Endothelial cell of umbilical vein (primary cell): ENCODE data around the gene NFXL1. TPM values are rescaled to one million over a fixed set of nuclear protein-coding genes. Genes with fewer than 3 reads are reported as not detected.

ENCODE experiments used
- BruUV-seq: library from RNA; stranded (reverse); fragments of 400-500 nt; replicated peaks from 2 replicates; lab custom pipeline; 2021; lab: Mats Ljungman, UMichigan
- CTCF ChIA-PET: fragments of 300-600, 350-600 bp; sonication (Branson Sonifier 250); formaldehyde crosslinking; loops from one replicate; lab custom pipeline; 2021; ENCODE audit warnings: antibody characterized with exemption, inconsistent platforms; lab: Charles Lee
- POLR2A ChIA-PET: fragments of 300-600, 350-600 bp; sonication (Branson Sonifier 250); formaldehyde crosslinking; loops from one replicate; lab custom pipeline; 2021; ENCODE audit warnings: antibody characterized with exemption, inconsistent platforms; lab: Charles Lee
- DNase-seq: peaks from one replicate; pipeline ENCODE4 v3.0.0-alpha.2; 2011; ENCODE audit warnings: low read depth, low spot score
- FAIRE-seq: peaks from 2 replicates; lab custom pipeline; 2011; peaks lifted over from hg19 to GRCh38; lab: Jason Lieb, UNC
- H2AFZ ChIP-seq: 2 replicates; pipeline ENCODE4 v1.6.0; 2012; ENCODE audit warnings: low read depth, low read length, control low read depth, inconsistent platforms
- H3K27ac ChIP-seq: 2 replicates; pipeline ENCODE4 v1.5.1; 2011; ENCODE audit warnings: low read depth, mild to moderate bottlenecking, control low read depth, low read length, moderate library complexity; ENCODE audit not compliant: insufficient read depth
- H3K27me3 ChIP-seq, 2 experiments: 2 replicates each; pipeline versions ENCODE4 v1.6.0 to v1.6.1; 2011; ENCODE audit warnings: low read length in 2 of 2, mixed read lengths in 1 of 2; ENCODE audit not compliant: control insufficient read depth in 2 of 2, insufficient read depth in 2 of 2
- H3K36me3 ChIP-seq, 2 experiments: 2 replicates in 1 of 2; 3 replicates in 1 of 2; pipeline ENCODE4 v1.5.1; 2011; ENCODE audit warnings: low read length in 2 of 2, mild to moderate bottlenecking in 1 of 2, moderate library complexity in 1 of 2; ENCODE audit not compliant: control insufficient read depth in 2 of 2, insufficient read depth in 2 of 2; ENCODE audit errors: extremely low read depth in 1 of 2
- H3K4me1 ChIP-seq: 3 replicates; pipeline ENCODE4 v1.5.1; 2011; ENCODE audit warnings: mild to moderate bottlenecking, low read length; ENCODE audit not compliant: control insufficient read depth, insufficient read depth; ENCODE audit errors: extremely low read depth
- H3K4me2 ChIP-seq: 2 replicates; pipeline ENCODE4 v1.6.1; 2011; ENCODE audit warnings: low read length, control low read depth, mixed read lengths; ENCODE audit not compliant: insufficient read depth
- H3K4me3 ChIP-seq, 3 experiments: fragments of 200-600 bp in 1 of 3; sonication (generic), shearing (Covaris generic) in 1 of 3; replicated peaks in 1 of 3; 2 replicates each; pipeline ENCODE4 v1.5.1; 2011 to 2016; ENCODE audit warnings: control low read depth in 3 of 3, low read length in 3 of 3, mild to moderate bottlenecking in 2 of 3, inconsistent platforms in 1 of 3, low read depth in 1 of 3, moderate library complexity in 1 of 3; ENCODE audit not compliant: insufficient read depth in 1 of 3
- H3K79me2 ChIP-seq: 2 replicates; pipeline ENCODE4 v1.6.0; 2012; ENCODE audit warnings: low read length, inconsistent platforms; ENCODE audit not compliant: control insufficient read depth, insufficient read depth
- H3K9ac ChIP-seq: replicated peaks from 2 replicates; pipeline ENCODE3; 2011; ENCODE audit warnings: low read length, control low read depth; ENCODE audit not compliant: insufficient read depth; ENCODE audit errors: extremely low read depth
- H3K9me1 ChIP-seq: replicated peaks from 3 replicates; pipeline ENCODE4 v1.6.0; 2011; ENCODE audit warnings: mild to moderate bottlenecking, low read length; ENCODE audit not compliant: control insufficient read depth, insufficient read depth; ENCODE audit errors: extremely low read depth
- H3K9me3 ChIP-seq: replicated peaks from 2 replicates; pipeline ENCODE4 v1.5.1; 2012; ENCODE audit warnings: low read length, inconsistent platforms; ENCODE audit not compliant: control insufficient read depth, insufficient read depth
- H4K20me1 ChIP-seq: replicated peaks from 2 replicates; pipeline ENCODE3; 2011; ENCODE audit warnings: mild to moderate bottlenecking, low read length; ENCODE audit not compliant: control insufficient read depth, insufficient read depth; ENCODE audit errors: extremely low read depth
- EZH2 ChIP-seq: IDR thresholded peaks from 2 replicates; pipeline ENCODE4 v1.6.1; 2012; ENCODE audit warnings: borderline replicate concordance, low read depth, mild to moderate bottlenecking, moderate library complexity, low read length, inconsistent platforms; ENCODE audit not compliant: severe bottlenecking
- FOS ChIP-seq: IDR thresholded peaks from 2 replicates; pipeline ENCODE4 v1.6.1; 2011; ENCODE audit warnings: mild to moderate bottlenecking, low read length, moderate library complexity, borderline replicate concordance; ENCODE audit not compliant: insufficient read depth
- GATA2 ChIP-seq: IDR thresholded peaks from 2 replicates; pipeline ENCODE4 v1.7.0; 2011; ENCODE audit warnings: low read depth, mild to moderate bottlenecking, moderate library complexity, mixed read lengths, low read length; ENCODE audit not compliant: insufficient read length, insufficient read depth
- JUN ChIP-seq: IDR thresholded peaks from 2 replicates; pipeline ENCODE4 v1.6.1; 2011; ENCODE audit warnings: borderline replicate concordance, low read depth; ENCODE audit not compliant: insufficient read length, insufficient read depth
- MYC ChIP-seq: IDR thresholded peaks from one replicate; pipeline ENCODE4 v1.6.1; 2011; ENCODE audit warnings: mild to moderate bottlenecking, low read depth, low read length
- POLR2A ChIP-seq: IDR thresholded peaks from 2 replicates; pipeline ENCODE4 v1.6.1; 2012; ENCODE audit warnings: low read depth, mild to moderate bottlenecking, control low read depth, low read length
- POLR2AphosphoS5 ChIP-seq: IDR thresholded peaks from 2 replicates; pipeline ENCODE4 v1.6.1; 2012; ENCODE audit warnings: low read depth, mild to moderate bottlenecking, control low read depth, low read length, moderate library complexity; ENCODE audit not compliant: insufficient read depth
- dilution Hi-C: fragments of 300-500 bp; cut with MboI; formaldehyde crosslinking; loops from one replicate; pipeline ENCODE4 v1.15.0; 2019; ENCODE audit warnings: low sequenced_read_pairs; ENCODE audit not compliant: extremely low pct_ligation_motif_present
- intact Hi-C: fragments of 100-400 bp; cut with micrococcal nuclease; formaldehyde crosslinking; loops from one replicate; pipeline ENCODE4 v1.10.0; 2022
- polyA plus RNA-seq, 4 experiments: library from polyadenylated mRNA; depleted of rRNA in 3 of 4; stranded (reverse) in 3 of 4; unstranded in 1 of 4; fragments of >200 nt; gene quantifications; 2 replicates each; pipeline versions ENCODE4 v1.2.1 to v1.2.3, GENCODE V29; 2011 to 2012; ENCODE audit warnings: missing spikeins in 1 of 4
- total RNA-seq: library from RNA; stranded (reverse); gene quantifications from 2 replicates; pipeline ENCODE4 v1.2.3, GENCODE V29; 2021
- TF ChIP-seq, protein P1 (sequence below), 2 donors: IDR thresholded peaks; 1 replicate in 1 of 2; 2 replicates in 1 of 2; pipeline ENCODE4 v1.5.1; 2011; ENCODE audit warnings: low read length in 2 of 2, mild to moderate bottlenecking in 2 of 2, moderate library complexity in 2 of 2, control low read depth in 1 of 2, inconsistent platforms in 1 of 2, low read depth in 1 of 2; ENCODE audit not compliant: insufficient read depth in 1 of 2; ENCODE audit errors: extremely low read depth in 1 of 2
- TF ChIP-seq, protein P2 (sequence below): IDR thresholded peaks from 2 replicates; pipeline ENCODE4 v1.6.1; 2011; ENCODE audit not compliant: insufficient read depth, insufficient read length

NFXL1 gene
- total and polyA plus RNA-seq, 2 donors (not counting 3 experiments of a cell fraction or from before 2014, with no cell fraction given): 5.1 to 14.6 TPM

DNA sequence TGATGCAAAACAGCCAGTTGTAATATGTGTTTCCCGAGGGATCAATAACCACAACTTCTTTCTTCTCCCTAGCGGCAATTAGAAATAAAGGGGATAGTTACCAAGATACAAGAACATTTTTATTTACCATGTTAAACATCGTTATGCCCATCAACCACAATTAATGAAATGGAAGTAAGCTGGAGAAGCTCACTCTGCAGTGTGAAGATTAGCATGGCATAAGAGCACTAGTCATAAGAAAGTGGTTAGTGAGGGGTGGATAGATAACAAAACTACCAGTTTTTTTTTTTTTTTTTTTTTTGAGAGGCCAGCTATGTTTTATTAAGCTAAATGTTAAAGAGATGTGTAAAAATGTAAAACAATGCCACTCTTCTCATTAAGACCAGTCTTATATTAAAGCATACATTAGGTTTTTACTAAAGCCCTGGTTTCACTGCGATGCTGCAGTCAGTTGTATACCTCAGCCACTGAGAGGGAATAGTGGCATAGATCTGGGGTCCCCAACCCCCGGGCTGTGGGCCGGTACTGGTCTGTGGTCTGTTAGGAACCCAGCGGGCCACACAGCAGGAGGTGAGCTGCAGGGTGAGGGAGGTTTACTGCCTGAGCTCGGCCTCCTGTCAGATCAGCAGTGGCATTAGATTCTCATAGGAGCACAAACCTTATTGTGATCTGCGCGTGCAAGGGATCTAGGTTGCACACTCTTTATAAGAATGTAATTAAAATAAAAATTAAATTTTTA lies 27.9 kb upstream of the NFXL1 start:
- FAIRE-seq: no peak
- H3K4me3 ChIP-seq: no peak overlapping the region
- no peak overlapping the region for H3K27ac ChIP-seq
- intact Hi-C loops: no loop called here
- no peaks in the 10 kb centered on the region for H3K4me1 ChIP-seq
- no peak overlapping the region for H3K9ac ChIP-seq
- no peak for DNase-seq
- H3K79me2 ChIP-seq: no peaks in the 10 kb centered on the region
- POLR2A ChIA-PET: interaction anchor here (0.6 kb wide), 1 partner anchor 12 kb away, joined by 3 read pairs; no protein-coding TSS in a partner anchor
- CTCF ChIA-PET: interaction anchor here (3.2 kb wide), 1 partner anchor 8 kb away, joined by 20 read pairs; no protein-coding TSS in a partner anchor
- peaks cover 3 to 4% of the 10 kb centered on the region in 2 experiments for H3K27me3 ChIP-seq
- BruUV-seq: no TSS peak
- H4K20me1 ChIP-seq: no peaks in the 10 kb centered on the region
- H3K36me3 ChIP-seq: no peaks in the 10 kb centered on the region
- H3K4me2 ChIP-seq: no peak overlapping the region
- no peak overlapping the region for H2AFZ ChIP-seq
- no peaks in the 10 kb centered on the region for H3K9me3 ChIP-seq
- H3K9me1 ChIP-seq: no peaks in the 10 kb centered on the region
- dilution Hi-C loops: no loop called here
- no peak for TF ChIP-seq GATA2
- TF ChIP-seq POLR2AphosphoS5: no peak
- TF ChIP-seq JUN: no peak
- TF ChIP-seq FOS: no peak
- TF ChIP-seq POLR2A: no peak
- no peak for TF ChIP-seq EZH2
- no peak for TF ChIP-seq MYC
- TF ChIP-seq, protein P1, sequence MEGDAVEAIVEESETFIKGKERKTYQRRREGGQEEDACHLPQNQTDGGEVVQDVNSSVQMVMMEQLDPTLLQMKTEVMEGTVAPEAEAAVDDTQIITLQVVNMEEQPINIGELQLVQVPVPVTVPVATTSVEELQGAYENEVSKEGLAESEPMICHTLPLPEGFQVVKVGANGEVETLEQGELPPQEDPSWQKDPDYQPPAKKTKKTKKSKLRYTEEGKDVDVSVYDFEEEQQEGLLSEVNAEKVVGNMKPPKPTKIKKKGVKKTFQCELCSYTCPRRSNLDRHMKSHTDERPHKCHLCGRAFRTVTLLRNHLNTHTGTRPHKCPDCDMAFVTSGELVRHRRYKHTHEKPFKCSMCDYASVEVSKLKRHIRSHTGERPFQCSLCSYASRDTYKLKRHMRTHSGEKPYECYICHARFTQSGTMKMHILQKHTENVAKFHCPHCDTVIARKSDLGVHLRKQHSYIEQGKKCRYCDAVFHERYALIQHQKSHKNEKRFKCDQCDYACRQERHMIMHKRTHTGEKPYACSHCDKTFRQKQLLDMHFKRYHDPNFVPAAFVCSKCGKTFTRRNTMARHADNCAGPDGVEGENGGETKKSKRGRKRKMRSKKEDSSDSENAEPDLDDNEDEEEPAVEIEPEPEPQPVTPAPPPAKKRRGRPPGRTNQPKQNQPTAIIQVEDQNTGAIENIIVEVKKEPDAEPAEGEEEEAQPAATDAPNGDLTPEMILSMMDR (IDR thresholded peaks at IDR 0.05; ENCODE audit: extremely low read depth in 1 of 2, insufficient read depth in 1 of 2, low read depth in 1 of 2, low read length in 2 of 2): no peak
- TF ChIP-seq, protein P2, sequence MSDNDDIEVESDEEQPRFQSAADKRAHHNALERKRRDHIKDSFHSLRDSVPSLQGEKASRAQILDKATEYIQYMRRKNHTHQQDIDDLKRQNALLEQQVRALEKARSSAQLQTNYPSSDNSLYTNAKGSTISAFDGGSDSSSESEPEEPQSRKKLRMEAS: no peak
